Activated B cell treated with CpG ODN at 0.5 μM for 24 hours (primary cell): ENCODE results near the gene YWHAH. TPM values are rescaled to one million over a fixed set of nuclear protein-coding genes. Genes with fewer than 3 reads are reported as not detected.
A peak's percentile ranks its signal among the peaks of the same experiment; 100 is the strongest.

ENCODE experiments used
- ATAC-seq: fragments of 200-7000 bp; cut with Tn5 transposase; one replicate; pipeline ENCODE4 v1.10.0; 2021; ENCODE audit warnings: low read depth, mild to moderate bottlenecking, moderate library complexity
- CTCF ChIA-PET: fragments of 350-600 bp; sonication (Branson Sonifier 250); formaldehyde crosslinking; loops from one replicate; lab custom pipeline; 2021; ENCODE audit warnings: antibody characterized with exemption; lab: Charles Lee
- POLR2A ChIA-PET: fragments of 350-600 bp; sonication (Branson Sonifier 250); formaldehyde crosslinking; loops from one replicate; lab custom pipeline; 2021; ENCODE audit warnings: antibody characterized with exemption; lab: Charles Lee
- DNase-seq: peaks from one replicate; pipeline ENCODE4 v3.0.0; 2022
- H3K27ac Mint-ChIP-seq: one replicate; pipeline ENCODE4 v1.8.0; 2020; ENCODE audit warnings: mixed read lengths
- H3K27me3 Mint-ChIP-seq: one replicate; pipeline ENCODE4 v1.8.0; 2021; ENCODE audit warnings: mixed read lengths
- H3K36me3 Mint-ChIP-seq: one replicate; pipeline ENCODE4 v1.8.0; 2021; ENCODE audit warnings: low read depth, mixed read lengths
- H3K4me1 Mint-ChIP-seq: one replicate; pipeline ENCODE4 v1.8.0; 2021; ENCODE audit warnings: mixed read lengths
- H3K4me3 Mint-ChIP-seq: one replicate; pipeline ENCODE4 v1.8.0; 2020; ENCODE audit warnings: mild to moderate bottlenecking, mixed read lengths
- H3K9me3 Mint-ChIP-seq: one replicate; pipeline ENCODE4 v1.8.0; 2020; ENCODE audit warnings: mixed read lengths
- CTCF ChIP-seq: fragments of 200-600 bp; IDR thresholded peaks from one replicate; pipeline ENCODE4 v1.8.0; 2022; ENCODE audit warnings: antibody characterized with exemption, mild to moderate bottlenecking
- intact Hi-C: fragments of 100-400 bp; cut with micrococcal nuclease; formaldehyde crosslinking; loops from one replicate; pipeline ENCODE4 v1.15.1; 2024
- total RNA-seq: library from RNA; stranded (reverse); gene quantifications from 2 replicates; pipeline ENCODE4 v1.2.3, GENCODE V29; 2022

YWHAH gene
- total RNA-seq, 1 donor from 2014 or later = 48.9 TPM

- H3K4me1 Mint-ChIP-seq = peaks cover 19% of the 10 kb centered on the region
- no peak overlapping the region for H3K4me3 Mint-ChIP-seq
- ATAC-seq (no peak), DNase-seq (no peak)
- H3K36me3 Mint-ChIP-seq = peaks cover 28% of the 10 kb centered on the region
- POLR2A ChIA-PET = interaction anchor here (0.6 to 1.4 kb wide), 6 partner anchors 21 to 600 kb away, joined by 3 to 5 read pairs (median 4); partner anchors contain the start of gene PISD
- intact Hi-C loops = loop anchor here (1.0 to 10.0 kb wide), 9 partner anchors 44 to 731 kb away; partner anchors contain the start of genes LIMK2, PATZ1 and SFI1
- no peak overlapping the region for H3K27ac Mint-ChIP-seq
- CTCF ChIA-PET = interaction anchor here (1.1 to 4.0 kb wide), 4 partner anchors 24 to 280 kb away, joined by 3 to 28 read pairs (median 6); no protein-coding TSS in a partner anchor
- no peaks in the 10 kb centered on the region for H3K27me3 Mint-ChIP-seq
- no peak for TF ChIP-seq CTCF
- no peaks in the 10 kb centered on the region for H3K9me3 Mint-ChIP-seq
Observed at GRCh38 chr22:31945971-31946680, 1.8 kb downstream of the YWHAH start.

- ChIA-PET POLR2A (interaction anchor here (0.9 kb wide), 1 partner anchor 84 kb away, joined by 3 read pairs; no protein-coding TSS in a partner anchor), CTCF (interaction anchor here (0.7 to 4.0 kb wide), 7 partner anchors 10 to 281 kb away, joined by 3 to 28 read pairs (median 4); no protein-coding TSS in a partner anchor)
- H3K4me3 Mint-ChIP-seq = peak overlapping the region; percentile 1
- H3K9me3 Mint-ChIP-seq = no peaks in the 10 kb centered on the region
- TF ChIP-seq CTCF = no peak
- intact Hi-C loops = loop anchor here (1.0 to 10.0 kb wide), 10 partner anchors 30 to 732 kb away; partner anchors contain the start of genes LIMK2, PATZ1 and SFI1
- peaks cover 40% of the 10 kb centered on the region for H3K36me3 Mint-ChIP-seq
- H3K4me1 Mint-ChIP-seq = peaks cover 26% of the 10 kb centered on the region
- DNase-seq (no peak), ATAC-seq (no peak)
- no peaks in the 10 kb centered on the region for H3K27me3 Mint-ChIP-seq
- H3K27ac Mint-ChIP-seq = peak overlapping the region; percentile 21
Observed at GRCh38 chr22:31947296-31947695, 3.0 kb downstream of the YWHAH start.

GRCh38 chr22:31948002-31948401, 3.7 kb downstream of the YWHAH start:
- ATAC-seq (no peak), DNase-seq (no peak)
- H3K27me3 Mint-ChIP-seq = no peaks in the 10 kb centered on the region
- H3K4me1 Mint-ChIP-seq = peaks cover 27% of the 10 kb centered on the region
- no peaks in the 10 kb centered on the region for H3K9me3 Mint-ChIP-seq
- no peak overlapping the region for H3K4me3 Mint-ChIP-seq
- CTCF ChIA-PET = interaction anchor here (0.7 to 4.0 kb wide), 5 partner anchors 11 to 282 kb away, joined by 3 to 28 read pairs (median 7); no protein-coding TSS in a partner anchor
- intact Hi-C loops = loop anchor here (5.0 to 10.0 kb wide), 6 partner anchors 46 to 733 kb away; partner anchors contain the start of genes LIMK2, PATZ1 and SFI1
- no peak overlapping the region for H3K27ac Mint-ChIP-seq
- H3K36me3 Mint-ChIP-seq = peaks cover 41% of the 10 kb centered on the region
- no peak for TF ChIP-seq CTCF
- POLR2A ChIA-PET = no interaction called here

- no peak overlapping the region for H3K27ac Mint-ChIP-seq
- ChIA-PET POLR2A (no interaction called here), CTCF (interaction anchor here (1.4 to 1.7 kb wide), 2 partner anchors 20 to 285 kb away, joined by 3 to 5 read pairs; no protein-coding TSS in a partner anchor)
Observed at GRCh38 chr22:31950226-31950625, 5.9 kb downstream of the YWHAH start.

More at GRCh38 chr22:31950226-31950625, 5.9 kb downstream of the YWHAH start:
- Mint-ChIP-seq H3K27me3 (no peaks in the 10 kb centered on the region), H3K4me1 (peaks cover 23% of the 10 kb centered on the region), H3K9me3 (no peaks in the 10 kb centered on the region), H3K4me3 (no peak overlapping the region), H3K36me3 (peaks cover 53% of the 10 kb centered on the region)
- DNase-seq (no peak), ATAC-seq (no peak)
- TF ChIP-seq CTCF = no peak
- intact Hi-C loops = no loop called here
